HG03103 (cell line): ENCODE measurements around the gene TAPT1.
"Not testable (repeated sequence)": the region's sequence is repeated elsewhere in the genome, so short reads cannot be mapped to it uniquely, and the experiment has no call there.

ENCODE experiments used
- ATAC-seq: cut with Tn5 transposase; IDR thresholded peaks from one replicate; pipeline ENCODE4 v1.9.1; 2021; ENCODE audit warnings: low read depth; ENCODE audit not compliant: unreplicated experiment

TAPT1 gene

DNA sequence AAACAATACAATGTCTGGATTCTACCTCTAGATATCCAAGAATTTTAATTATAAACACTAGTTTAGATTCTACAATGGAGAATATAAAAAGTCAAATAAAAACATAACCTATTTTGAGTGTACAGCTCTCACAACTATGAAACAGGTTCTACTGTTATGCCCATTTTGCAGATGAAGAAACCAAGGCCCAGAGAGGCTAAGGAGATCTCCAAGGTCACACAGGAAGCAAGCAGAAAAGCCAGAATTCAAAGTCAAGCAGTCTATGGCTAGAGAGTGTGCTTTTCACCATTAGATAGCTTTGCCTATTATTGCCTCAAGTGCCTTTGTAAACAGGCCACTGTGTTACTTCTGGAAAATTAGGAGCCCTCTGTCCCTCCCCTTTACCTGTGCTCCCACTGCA, 7.3 kb downstream of the TAPT1 start:
- no peak for ATAC-seq

DNA sequence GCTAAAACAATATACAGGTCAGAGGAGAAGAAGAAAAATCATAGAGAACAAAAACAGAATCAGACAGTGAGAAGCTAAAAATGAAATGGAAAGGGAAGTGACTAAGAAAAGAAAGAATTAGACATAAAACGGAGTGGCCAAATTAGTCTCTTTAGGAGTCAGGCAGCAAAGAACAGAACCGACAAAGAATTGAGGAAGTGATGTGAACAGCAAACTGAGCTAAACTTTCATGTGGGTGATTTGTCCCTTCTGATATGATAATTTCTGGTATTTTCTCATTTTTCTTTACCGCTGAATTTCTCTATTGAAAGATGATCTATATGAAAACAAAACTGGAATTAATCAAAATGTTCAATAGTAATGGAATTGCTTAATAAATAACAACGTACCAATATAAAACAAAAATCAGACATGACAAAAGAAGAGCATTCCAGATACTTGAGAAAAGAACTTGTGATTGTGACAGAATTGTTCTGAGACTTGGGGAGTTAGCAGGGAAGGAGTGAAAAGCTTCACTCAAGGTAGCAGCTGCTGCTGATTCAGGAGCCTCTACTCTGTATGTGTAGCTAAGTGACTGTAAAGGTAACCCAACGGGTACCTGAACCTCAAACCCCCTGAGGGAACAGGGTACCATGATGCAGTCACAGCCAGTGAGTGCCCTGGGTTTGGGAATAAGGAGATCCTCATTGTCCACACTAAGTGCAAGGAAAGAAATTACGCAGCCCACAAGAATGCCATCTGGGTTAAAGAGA, 8.8 kb downstream of the TAPT1 start:
- ATAC-seq = peak; percentile 85

GRCh38 chr4:16213121-16213520, 13.2 kb downstream of the TAPT1 start:
- ATAC-seq = no peak

DNA sequence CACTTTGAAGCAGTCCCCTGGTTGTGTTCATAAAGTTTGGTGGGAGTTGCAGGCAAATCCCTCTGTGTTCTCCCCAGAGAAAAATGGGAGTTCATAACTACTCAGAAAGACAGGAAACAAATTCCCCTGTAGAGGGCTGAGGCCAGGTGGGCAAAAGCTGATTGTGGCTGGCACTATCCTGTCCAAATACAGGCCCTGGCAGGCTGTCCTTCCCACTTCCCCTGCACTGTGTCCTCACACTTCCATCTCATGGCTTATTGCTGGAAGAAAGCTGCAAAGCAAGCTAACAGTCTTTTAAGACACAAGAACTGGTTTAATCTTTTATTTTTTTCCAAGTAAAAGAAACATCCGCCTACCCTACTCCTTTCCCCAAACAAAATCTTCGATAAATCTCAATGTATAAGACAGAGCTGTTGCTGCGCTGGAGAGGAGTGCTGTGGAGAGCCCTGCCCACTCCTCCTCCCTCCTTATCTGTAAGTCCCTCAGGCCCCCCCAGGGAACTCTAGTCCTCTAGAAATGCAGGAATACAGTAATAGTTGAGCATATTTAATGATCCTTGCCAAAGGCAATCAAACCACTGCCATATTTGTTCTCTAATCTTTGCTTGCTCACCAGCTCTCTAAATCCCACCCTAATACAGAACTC, 14.0 kb downstream of the TAPT1 start:
- ATAC-seq = no peak

- no peak for ATAC-seq
Measured at GRCh38 chr4:16207409-16207808, 18.9 kb downstream of the TAPT1 start.

DNA sequence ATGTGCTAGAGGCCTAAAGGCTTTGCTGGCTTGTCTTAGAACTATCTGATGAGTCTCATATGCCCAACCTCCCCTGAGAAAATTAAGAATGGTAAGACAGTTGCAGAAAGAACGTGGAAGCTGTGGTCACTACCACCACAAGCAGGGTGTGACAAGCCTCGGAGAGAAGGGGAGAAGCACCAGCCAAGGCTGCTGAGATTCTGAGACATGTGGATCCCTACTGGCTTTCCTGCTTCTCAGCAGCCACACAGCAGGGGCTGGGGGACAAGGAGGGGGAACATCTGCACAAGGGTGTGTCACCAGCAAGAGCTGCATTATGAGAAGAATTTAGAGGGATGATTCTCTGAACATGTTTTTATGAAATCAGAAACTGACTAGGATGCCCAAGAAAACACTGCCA, 19.4 kb downstream of the TAPT1 start:
- no peak for ATAC-seq

DNA sequence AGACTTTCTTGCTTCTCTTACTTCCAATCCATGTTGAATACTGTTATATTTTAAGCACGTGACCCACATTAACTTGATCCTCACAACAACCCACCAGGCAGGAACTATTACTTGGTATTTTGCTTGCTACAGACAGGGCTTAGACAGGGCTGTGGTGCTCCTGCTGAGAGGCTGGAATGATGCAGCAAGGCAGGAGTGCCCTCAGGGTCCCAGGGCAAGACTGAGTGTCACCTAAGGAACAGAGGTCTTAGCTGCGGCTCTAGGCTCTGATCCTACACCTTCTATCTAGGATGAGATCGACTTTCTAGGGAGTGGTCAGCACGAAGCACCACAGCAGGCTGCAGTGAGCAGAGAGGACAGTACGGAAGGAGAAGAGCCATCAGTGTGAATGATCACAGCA, 20.0 kb downstream of the TAPT1 start:
- ATAC-seq = no peak

GRCh38 chr4:16205298-16206164, 20.7 kb downstream of the TAPT1 start:
- ATAC-seq = peak; percentile 85

DNA sequence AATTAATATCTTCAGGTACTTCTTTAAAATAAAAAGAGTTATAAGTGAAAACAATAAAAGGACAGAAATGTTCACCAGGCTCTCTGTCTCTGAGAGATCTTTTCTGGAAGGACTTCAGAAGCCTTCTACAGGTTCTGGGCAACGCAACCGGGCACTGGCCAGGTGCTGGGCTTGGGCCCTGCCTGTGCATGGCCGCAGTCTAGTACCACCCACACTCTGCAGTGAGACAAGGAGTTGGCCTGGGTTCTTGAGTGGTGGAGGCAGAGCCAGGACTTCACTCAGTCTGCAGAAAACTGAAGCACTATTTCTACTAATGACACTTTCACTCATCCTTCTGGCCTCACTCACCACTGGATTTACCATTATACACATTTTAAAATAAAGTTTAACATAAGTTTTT, 21.8 kb downstream of the TAPT1 start:
- no peak for ATAC-seq

- no peak for ATAC-seq
Measured at GRCh38 chr4:16203083-16203482, 23.2 kb downstream of the TAPT1 start.

GRCh38 chr4:16202598-16202997, 23.7 kb downstream of the TAPT1 start:
- no peak for ATAC-seq

DNA sequence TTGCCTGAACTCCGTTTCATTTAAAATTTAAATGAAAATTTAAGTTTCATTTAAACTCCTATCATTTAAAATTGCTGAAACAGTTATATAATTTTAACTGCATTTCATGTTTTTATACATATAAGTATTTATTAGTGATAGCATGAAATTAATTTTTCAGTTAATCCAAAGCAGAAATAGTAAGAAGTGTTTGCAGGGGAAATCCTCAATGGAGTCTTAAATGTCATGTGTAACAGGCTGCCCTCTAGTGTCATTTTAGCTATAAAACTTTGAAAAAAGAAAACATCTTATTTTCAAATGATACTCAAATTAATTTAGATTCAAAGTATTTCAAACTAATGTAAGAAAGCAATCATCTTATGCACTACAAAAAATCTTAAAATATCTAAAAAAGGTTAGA, 27.2 kb downstream of the TAPT1 start:
- no peak for ATAC-seq

DNA sequence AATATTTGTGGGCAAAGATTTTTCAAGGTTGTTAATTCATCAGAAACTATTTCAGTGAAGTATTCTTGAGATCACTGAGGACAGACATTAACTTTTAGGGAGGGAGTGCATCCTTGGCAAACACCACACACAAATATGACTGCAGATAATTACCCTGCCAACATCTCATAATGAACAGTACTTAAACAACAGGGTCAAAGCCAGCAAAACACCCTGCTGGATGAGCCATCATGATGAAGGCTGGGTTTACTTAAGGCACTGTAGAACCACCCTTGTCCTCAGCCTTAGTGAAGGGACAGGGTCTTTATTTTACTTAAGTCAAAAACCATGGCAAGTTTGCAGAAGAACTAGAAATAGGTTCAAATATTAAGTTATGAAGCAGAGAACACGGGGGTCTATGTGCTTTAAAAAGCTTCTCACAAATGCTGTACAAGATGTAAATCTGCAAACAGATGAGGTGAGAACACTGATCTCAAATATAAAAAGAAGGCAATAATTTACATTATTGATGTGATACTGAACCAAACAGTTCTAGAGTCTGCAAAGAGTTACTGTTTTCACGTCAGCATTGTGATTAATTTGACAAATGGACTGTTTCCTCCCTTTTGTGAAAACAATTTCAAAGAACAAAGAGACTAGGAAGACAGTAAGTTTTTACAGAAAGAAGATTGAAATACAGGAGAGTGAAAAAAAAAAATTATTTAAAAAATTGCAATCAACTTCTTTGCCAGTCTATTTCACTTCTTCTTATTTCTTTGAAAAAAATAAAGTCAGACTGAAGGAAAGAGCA, 28.2 kb downstream of the TAPT1 start:
- no peak for ATAC-seq

DNA sequence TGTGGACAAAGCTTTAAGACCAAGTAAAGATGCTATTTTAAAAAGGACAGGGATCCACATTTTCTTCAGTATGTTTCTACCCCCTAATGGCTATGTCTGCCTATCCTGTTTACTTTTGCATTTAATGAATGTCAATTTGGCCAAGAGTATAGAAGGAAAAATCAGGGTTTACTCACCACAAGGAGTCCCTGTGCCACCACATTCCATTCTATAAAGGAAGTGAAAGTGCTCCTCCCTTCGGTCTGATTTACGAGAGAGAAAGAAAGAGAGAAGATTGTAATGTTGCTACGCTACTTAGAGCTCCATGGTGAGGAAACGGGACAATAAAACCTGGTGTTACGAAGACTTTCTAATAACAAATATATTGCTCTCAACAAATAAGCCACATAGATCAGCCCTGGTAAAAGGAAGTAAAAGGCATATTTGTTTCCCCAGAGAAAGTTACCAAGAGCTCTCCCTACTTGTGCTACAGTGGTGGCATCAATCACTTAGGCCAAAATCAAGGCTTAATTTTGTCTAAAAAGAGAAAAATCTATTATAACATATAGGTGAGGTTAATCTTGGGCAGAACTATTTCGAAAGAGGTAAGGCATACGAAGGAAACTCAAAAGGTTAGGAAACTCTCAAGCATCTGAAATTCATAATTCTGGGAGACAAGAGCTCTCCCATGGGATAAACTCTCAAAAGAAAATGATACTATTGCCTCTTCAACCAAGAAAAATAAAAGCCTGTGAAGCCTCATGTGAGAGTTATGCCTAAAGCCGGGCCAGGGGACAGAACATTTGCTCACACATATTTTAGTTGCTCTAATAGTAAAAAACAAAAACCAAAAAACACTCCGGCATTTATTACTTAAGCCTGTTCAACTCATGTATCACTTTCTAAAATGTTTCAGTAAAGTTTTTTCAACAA, 29.5 kb downstream of the TAPT1 start:
- no peak for ATAC-seq

DNA sequence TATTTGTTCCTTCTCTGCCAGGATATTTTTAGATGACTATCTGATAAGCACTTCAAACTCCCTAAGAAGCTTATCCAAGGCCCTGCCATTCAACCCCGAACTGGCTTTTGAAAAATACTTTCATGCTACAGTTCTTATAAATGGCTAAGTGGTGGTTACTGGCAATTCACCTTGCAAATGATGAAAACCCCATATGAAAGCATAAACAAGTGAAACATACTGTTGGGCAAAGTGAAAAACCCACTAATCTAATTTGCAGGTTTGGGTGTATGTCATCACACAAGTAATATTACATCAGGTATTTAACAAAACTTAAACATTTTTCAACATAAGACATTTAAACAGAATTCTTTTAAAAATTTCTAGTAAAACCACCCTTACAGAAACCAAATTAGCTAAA, 31.1 kb downstream of the TAPT1 start:
- ATAC-seq = no peak

- not testable (repeated sequence) for ATAC-seq
Measured at GRCh38 chr4:16194798-16195197, 31.5 kb downstream of the TAPT1 start.

GRCh38 chr4:16194214-16194613, 32.1 kb downstream of the TAPT1 start:
- no peak for ATAC-seq

DNA sequence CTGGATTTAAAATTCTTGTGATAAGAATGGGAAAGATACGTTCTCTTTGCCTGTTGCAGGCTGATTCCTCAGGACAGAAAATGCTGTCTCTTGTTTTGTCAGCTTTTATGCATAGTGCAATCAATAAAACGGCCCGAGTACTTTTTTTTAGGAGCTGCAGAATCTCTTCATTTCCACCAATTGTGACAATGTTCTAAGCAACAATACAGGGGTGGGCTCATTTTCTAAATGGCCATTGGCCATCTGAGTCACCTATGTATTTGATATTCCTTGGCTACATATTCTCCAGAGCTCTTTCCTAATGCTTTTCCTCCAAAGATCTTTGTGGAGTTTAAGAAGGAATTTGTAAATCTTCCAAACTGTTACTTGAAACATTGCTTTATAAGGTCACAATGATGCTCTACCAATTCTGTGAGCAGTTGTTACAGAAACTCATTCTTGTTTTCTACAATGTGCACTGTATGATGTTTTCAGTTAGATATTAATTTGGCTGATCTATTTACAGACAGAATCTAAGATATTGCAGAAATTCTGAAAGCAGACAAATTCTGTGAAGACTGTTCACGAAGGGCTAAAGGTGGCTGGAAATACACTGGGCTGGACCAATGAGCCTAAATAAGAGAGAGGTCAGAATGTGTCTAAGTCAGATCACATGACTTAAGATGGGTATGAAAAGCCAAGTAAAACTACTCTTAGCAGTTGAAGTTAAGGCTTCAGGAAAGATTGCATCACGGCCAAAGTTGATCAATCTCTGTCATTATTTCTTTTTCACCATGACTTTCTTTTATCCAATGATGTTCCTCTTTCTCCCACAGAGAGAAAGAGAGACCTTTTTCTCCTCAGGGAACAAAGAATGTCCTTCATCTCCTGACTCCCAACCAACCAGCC, 33.4 kb downstream of the TAPT1 start:
- ATAC-seq = no peak

DNA sequence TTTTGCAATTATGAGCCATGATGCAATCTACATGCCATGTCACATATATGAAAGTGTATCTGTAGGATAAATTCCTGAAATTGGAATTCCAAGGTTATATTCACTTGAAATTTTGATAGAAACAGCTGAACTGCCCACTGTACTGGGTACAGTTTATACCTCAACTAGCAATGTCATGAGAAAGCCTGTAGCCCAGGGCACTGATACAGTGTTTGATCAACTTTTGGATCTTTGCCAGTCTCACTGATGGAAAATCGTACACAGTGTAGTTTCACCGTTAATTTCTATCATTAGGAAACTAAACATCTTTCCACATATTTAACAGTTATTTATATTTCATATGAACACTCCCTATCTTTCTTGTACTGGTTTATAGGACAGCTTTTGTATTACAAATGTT, 34.2 kb downstream of the TAPT1 start:
- ATAC-seq = no peak
